GM12874 (cell line): ENCODE measurements around the gene GOLGA3.

Experiments used
- CTCF ChIP-seq: IDR thresholded peaks from 2 replicates; pipeline ENCODE4 v1.5.1; 2011; ENCODE audit warnings: low read depth, mild to moderate bottlenecking, control low read depth, low read length, moderate library complexity; ENCODE audit not compliant: insufficient read depth

Gene GOLGA3, protein sequence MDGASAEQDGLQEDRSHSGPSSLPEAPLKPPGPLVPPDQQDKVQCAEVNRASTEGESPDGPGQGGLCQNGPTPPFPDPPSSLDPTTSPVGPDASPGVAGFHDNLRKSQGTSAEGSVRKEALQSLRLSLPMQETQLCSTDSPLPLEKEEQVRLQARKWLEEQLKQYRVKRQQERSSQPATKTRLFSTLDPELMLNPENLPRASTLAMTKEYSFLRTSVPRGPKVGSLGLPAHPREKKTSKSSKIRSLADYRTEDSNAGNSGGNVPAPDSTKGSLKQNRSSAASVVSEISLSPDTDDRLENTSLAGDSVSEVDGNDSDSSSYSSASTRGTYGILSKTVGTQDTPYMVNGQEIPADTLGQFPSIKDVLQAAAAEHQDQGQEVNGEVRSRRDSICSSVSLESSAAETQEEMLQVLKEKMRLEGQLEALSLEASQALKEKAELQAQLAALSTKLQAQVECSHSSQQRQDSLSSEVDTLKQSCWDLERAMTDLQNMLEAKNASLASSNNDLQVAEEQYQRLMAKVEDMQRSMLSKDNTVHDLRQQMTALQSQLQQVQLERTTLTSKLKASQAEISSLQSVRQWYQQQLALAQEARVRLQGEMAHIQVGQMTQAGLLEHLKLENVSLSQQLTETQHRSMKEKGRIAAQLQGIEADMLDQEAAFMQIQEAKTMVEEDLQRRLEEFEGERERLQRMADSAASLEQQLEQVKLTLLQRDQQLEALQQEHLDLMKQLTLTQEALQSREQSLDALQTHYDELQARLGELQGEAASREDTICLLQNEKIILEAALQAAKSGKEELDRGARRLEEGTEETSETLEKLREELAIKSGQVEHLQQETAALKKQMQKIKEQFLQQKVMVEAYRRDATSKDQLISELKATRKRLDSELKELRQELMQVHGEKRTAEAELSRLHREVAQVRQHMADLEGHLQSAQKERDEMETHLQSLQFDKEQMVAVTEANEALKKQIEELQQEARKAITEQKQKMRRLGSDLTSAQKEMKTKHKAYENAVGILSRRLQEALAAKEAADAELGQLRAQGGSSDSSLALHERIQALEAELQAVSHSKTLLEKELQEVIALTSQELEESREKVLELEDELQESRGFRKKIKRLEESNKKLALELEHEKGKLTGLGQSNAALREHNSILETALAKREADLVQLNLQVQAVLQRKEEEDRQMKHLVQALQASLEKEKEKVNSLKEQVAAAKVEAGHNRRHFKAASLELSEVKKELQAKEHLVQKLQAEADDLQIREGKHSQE (N-terminal part only)

DNA sequence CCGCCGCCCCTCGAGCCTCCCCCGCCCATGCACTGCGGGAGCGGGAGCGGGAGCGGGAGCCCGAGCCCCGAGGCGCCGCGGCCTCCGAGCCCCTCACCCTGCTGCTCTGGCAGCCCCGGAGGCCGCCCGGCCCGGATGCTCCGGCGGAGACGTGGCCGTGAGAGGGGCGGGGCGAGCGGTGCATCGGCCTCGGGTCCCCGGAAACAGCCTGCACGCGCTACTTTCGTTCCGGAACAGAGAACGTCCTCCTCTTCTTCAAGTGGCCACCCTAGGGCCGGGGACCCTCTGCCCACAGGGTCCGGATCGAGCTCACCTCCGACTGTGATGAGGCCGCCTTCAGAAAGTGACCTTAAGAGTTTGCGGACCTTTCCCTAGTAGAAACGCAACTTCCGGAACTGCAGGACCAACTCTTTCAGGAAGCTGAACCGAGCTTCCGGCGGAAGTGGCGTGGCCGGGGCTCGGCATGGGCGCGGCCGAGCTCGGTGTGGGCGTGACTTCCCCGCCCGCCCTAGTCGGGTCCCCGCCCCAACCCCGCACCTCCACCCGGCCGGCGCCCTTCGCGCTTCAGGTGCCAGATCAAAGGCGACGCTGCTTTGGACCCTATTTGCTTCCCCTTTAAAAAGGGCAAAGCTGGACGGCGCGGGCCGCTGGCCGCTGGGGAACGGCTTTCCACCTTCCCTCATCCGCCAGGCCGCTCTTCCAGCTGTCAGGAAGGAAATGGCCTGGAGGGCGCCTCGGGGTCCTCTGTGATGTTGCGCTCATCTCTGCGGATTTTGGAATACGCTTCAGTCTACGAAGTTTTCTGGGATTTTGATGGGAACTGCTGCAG lies at the start of gene GOLGA3:
Gene GOLGA3 (minus strand): TSS at position 164 of the 829 bp plus-strand sequence. CDS start 6,741 bp downstream, outside the sequence.
- no peak for TF ChIP-seq CTCF

GRCh38 chr12:132874175-132874574 lies 45.5 kb upstream of the GOLGA3 start:
- TF ChIP-seq CTCF = no peak

DNA sequence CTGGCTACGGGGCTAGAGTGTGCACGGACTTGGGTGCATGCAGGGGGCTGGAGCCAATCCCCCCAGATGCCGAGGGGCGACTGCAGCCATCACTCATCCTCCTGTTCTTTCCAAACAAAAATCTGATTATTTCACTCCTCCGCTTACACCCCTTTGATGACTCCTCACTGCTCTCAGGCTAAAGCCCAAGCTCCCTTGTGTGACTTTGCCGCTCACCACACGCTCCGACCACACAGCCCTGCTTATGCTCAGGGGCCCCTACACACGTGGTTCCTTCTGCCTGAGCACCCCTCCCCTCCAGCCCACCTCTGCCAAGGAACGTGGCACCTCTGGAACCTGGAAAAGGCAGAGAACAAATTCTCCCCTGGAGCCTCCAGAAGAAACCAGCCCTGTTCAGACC lies 45.1 kb upstream of the GOLGA3 start:
- no peak for TF ChIP-seq CTCF

DNA sequence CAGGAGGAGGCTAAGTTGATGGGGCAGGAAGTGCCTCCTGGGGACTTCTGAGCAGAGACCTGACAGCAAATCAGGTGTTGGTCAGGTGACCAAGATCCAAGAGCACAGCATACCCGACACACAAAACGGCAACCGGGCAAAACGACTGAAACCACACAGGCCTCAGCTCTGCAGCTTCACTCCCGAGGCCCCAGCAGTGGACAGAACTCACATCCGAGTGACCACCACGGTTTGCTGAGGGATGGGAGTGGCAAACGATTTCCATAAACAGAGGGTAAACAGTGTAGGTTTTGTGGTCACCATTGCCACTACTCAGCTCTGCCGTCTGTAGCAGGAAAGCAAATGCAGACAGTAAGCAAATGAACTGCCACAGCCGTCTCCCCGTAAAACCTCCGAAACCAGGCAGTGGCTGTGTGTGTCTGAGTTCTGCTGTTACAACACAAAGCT lies 44.3 kb upstream of the GOLGA3 start:
- TF ChIP-seq CTCF = no peak

- no peak for TF ChIP-seq CTCF
These were observed 43.6 kb upstream of the GOLGA3 start for GRCh38 chr12:132872073-132872855.

DNA sequence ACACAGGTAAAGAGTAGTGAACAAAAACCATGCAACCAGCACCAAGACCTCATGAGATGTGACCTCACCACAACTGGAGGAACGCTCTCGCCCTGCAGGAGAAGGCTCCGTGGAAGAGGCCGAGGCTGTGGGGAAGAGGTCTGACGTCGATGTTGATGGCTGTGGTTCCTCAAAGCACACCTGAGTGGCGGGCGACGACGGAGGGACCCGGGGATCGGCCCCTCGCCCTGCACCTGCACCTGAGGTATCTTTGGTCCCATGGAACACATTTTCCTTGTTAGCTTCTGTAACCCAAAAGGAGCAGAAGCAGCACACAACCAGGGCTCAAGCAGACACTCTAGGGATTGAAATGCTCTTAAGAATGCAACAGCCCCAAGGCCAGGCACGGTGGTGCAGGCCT lies 40.9 kb upstream of the GOLGA3 start:
- no peak for TF ChIP-seq CTCF
